HepG2 (cell line): Measurements from ENCODE around the gene KCNQ2. TPM values are rescaled to one million over a fixed set of nuclear protein-coding genes. Genes with fewer than 3 reads are reported as not detected.

Source experiments
- ATAC-seq: fragments of 200-7000 bp; cut with Tn5 transposase; 3 replicates; pipeline ENCODE4 v1.9.1; 2020; ENCODE audit warnings: mild to moderate bottlenecking, moderate library complexity
- BruUV-seq: library from RNA; stranded (reverse); fragments of 400-500 nt; replicated peaks from 2 replicates; lab custom pipeline; 2021; lab: Mats Ljungman, UMichigan
- CTCF ChIA-PET: fragments of 300-600 bp; formaldehyde crosslinking; extraction: SDS; loops from one replicate; lab custom pipeline; 2021; ENCODE audit warnings: low total read pairs, inconsistent platforms, low intra/inter-chr PET ratio; lab: Yijun Ruan, JAX
- POLR2A ChIA-PET: fragments of 350-600 bp; sonication (Branson Sonifier 250); formaldehyde crosslinking; loops from one replicate; lab custom pipeline; 2020; ENCODE audit warnings: antibody characterized with exemption, inconsistent platforms; lab: Yijun Ruan, JAX
- DNase-seq: peaks from one replicate; pipeline ENCODE4 v3.0.0-alpha.2; 2015; ENCODE audit warnings: low spot score
- FAIRE-seq: peaks from 3 replicates; lab custom pipeline; 2011; peaks lifted over from hg19 to GRCh38; lab: Jason Lieb, UNC
- H2AFZ ChIP-seq: one replicate; pipeline ENCODE4 v1.6.1; 2011; ENCODE audit warnings: low read length, inconsistent platforms
- H3K27ac ChIP-seq: fragments of 300-600 bp; 3 replicates; pipeline ENCODE4 v1.8.0; 2011; ENCODE audit warnings: mixed run types, mild to moderate bottlenecking, mixed read lengths, low read length, inconsistent platforms; ENCODE audit not compliant: insufficient read depth; ENCODE audit errors: extremely low read length
- H3K27me3 ChIP-seq, 2 experiments: fragments of 200-600 bp in 1 of 2; 2 replicates in 1 of 2; 3 replicates in 1 of 2; pipeline versions ENCODE4 v1.6.0 to v1.8.0; 2011; ENCODE audit warnings: low read length in 2 of 2, mild to moderate bottlenecking in 2 of 2, moderate library complexity in 2 of 2, inconsistent platforms in 1 of 2; ENCODE audit not compliant: insufficient read depth in 2 of 2, control insufficient read depth in 1 of 2
- H3K36me3 ChIP-seq, 2 experiments: fragments of 200-600 bp in 1 of 2; replicated peaks in 1 of 2; 2 replicates in 1 of 2; 3 replicates in 1 of 2; pipeline versions ENCODE4 v1.5.1 to v1.8.0; 2011; ENCODE audit warnings: low read length in 2 of 2, inconsistent platforms in 1 of 2; ENCODE audit not compliant: insufficient read depth in 2 of 2, control insufficient read depth in 1 of 2
- H3K4me1 ChIP-seq: 2 replicates; pipeline ENCODE4 v1.5.1; 2012; ENCODE audit warnings: low read length, inconsistent platforms; ENCODE audit not compliant: insufficient read depth
- H3K4me2 ChIP-seq: 2 replicates; pipeline ENCODE4 v1.6.0; 2011; ENCODE audit warnings: low read depth, low read length, inconsistent platforms
- H3K4me3 ChIP-seq, 3 experiments: fragments of 200-600 bp in 1 of 3; sonication (generic), shearing (Covaris generic) in 1 of 3; replicated peaks in 1 of 3; 2 replicates each; pipeline ENCODE4 v1.5.1; 2011 to 2016; ENCODE audit warnings: low read length in 3 of 3, inconsistent platforms in 2 of 3, low read depth in 2 of 3, mild to moderate bottlenecking in 2 of 3, control low read depth in 1 of 3, mixed read lengths in 1 of 3; ENCODE audit not compliant: insufficient read depth in 1 of 3
- H3K79me2 ChIP-seq: one replicate; pipeline ENCODE4 v1.6.1; 2011; ENCODE audit warnings: low read length, inconsistent platforms; ENCODE audit not compliant: insufficient read depth
- H3K9ac ChIP-seq: 2 replicates; pipeline ENCODE4 v1.6.0; 2011; ENCODE audit warnings: mild to moderate bottlenecking, low read depth, low read length, inconsistent platforms; ENCODE audit not compliant: insufficient read depth
- H3K9me3 ChIP-seq: 2 replicates; pipeline ENCODE4 v1.5.1; 2012; ENCODE audit warnings: mild to moderate bottlenecking, low read length
- H4K20me1 ChIP-seq: 2 replicates; pipeline ENCODE4 v1.6.0; 2011; ENCODE audit warnings: inconsistent platforms, mild to moderate bottlenecking, low read length, moderate library complexity; ENCODE audit not compliant: insufficient read depth
- EZH2 ChIP-seq: conservative IDR thresholded peaks from 2 replicates; pipeline ENCODE4 v1.6.1; 2012; ENCODE audit warnings: mild to moderate bottlenecking, low read depth, low read length, moderate library complexity
- NRL ChIP-seq: sonication (generic); formaldehyde crosslinking; IDR thresholded peaks from 2 replicates; pipeline ENCODE4 v1.5.0; 2020; ENCODE audit warnings: missing genetic modification reagents, mild to moderate bottlenecking, moderate library complexity, borderline replicate concordance
- ZKSCAN5 ChIP-seq: sonication (generic); formaldehyde crosslinking; IDR thresholded peaks from 2 replicates; pipeline ENCODE4 v1.5.1; 2020; ENCODE audit warnings: mild to moderate bottlenecking, missing genetic modification reagents
- ZNF432 ChIP-seq: sonication (generic); formaldehyde crosslinking; IDR thresholded peaks from 2 replicates; pipeline ENCODE4 v1.5.0; 2020; ENCODE audit warnings: missing genetic modification reagents, mild to moderate bottlenecking, borderline replicate concordance
- ZNF607 ChIP-seq: sonication (generic); formaldehyde crosslinking; IDR thresholded peaks from 2 replicates; pipeline ENCODE4 v1.5.1; 2020; ENCODE audit warnings: missing genetic modification reagents, mild to moderate bottlenecking, borderline replicate concordance
- ZNF782 ChIP-seq: sonication (generic); formaldehyde crosslinking; IDR thresholded peaks from 2 replicates; pipeline ENCODE4 v1.4.0; 2020; ENCODE audit warnings: missing genetic modification reagents, mild to moderate bottlenecking, borderline replicate concordance
- WGBS: methylation state at CpG from one replicate; pipeline ENCODE4 v1.1.6; 2017; ENCODE audit warnings: low lambda C conversion rate; 5-methylcytosine and 5-hydroxymethylcytosine counted together
- in situ Hi-C: cut with HindIII; loops from 2 replicates; pipeline ENCODE4 v1.10.0; 2017; ENCODE audit warnings: low pct_unique_long_range_greater_than_20kb; ENCODE audit not compliant: extremely low pct_ligation_motif_present
- intact Hi-C: fragments of 100-400 bp; cut with micrococcal nuclease; formaldehyde crosslinking; loops from one replicate; pipeline ENCODE4 v1.10.0; 2022; ENCODE audit not compliant: unreplicated experiment
- polyA plus RNA-seq, 8 experiments: library from polyadenylated mRNA; depleted of rRNA in 3 of 8; stranded (reverse) in 7 of 8; unstranded in 1 of 8; fragments of >200 nt; fragmentation: Illumina TruSeq in 4 of 8; extraction: Trizol in 4 of 8; gene quantifications; 2 replicates each; pipeline versions ENCODE4 v1.2.1 to v1.2.3, GENCODE V29; 2011 to 2016; ENCODE audit warnings: low read depth in 4 of 8, missing spikeins in 1 of 8, mixed read lengths in 1 of 8; ENCODE audit not compliant: insufficient read depth in 1 of 8
- total RNA-seq, 5 experiments: library from RNA; depleted of rRNA; stranded (reverse); fragments of >200 nt; fragmentation: Illumina TruSeq; extraction: Trizol; gene quantifications; 2 replicates each; pipeline ENCODE4 v1.2.3, GENCODE V29; 2016; ENCODE audit warnings: low read depth in 1 of 5

Gene KCNQ2
- total and polyA plus RNA-seq, 2 of the 13 experiments (the other 11 are each of a cell fraction or from before 2014, with no cell fraction given), result not detected

- ChIA-PET CTCF (no interaction called here), POLR2A (interaction anchor here (0.6 kb wide), 1 partner anchor 865 kb away, joined by 3 read pairs; no protein-coding TSS in a partner anchor)
- Histone ChIP-seq H3K27ac (no peak overlapping the region), H3K4me2 (no peak overlapping the region), H3K9me3 (no peaks in the 10 kb centered on the region), H2AFZ (no peak overlapping the region), H3K36me3 (no peaks in the 10 kb centered on the region; a peak in 1 of 5 replicates), H3K79me2 (no peaks in the 10 kb centered on the region), H4K20me1 (peaks cover 18% of the 10 kb centered on the region; the same call in 1 of the 2 replicates), H3K27me3 (peaks cover 24 to 83% of the 10 kb centered on the region in 2 experiments), H3K4me1 (peaks cover 54% of the 10 kb centered on the region), H3K4me3 (no peak overlapping the region), H3K9ac (no peak overlapping the region)
- in situ Hi-C loops, result no loop called here
- ATAC-seq (no peak), DNase-seq (no peak), FAIRE-seq (no peak)
- no TSS peak for BruUV-seq
- 30% methylated on average over 16 of the region's 20 CpGs for WGBS
- intact Hi-C loops, result no loop called here
- TF ChIP-seq ZNF782 (CRISPR knock-in tag) (no peak), EZH2 (0 out of 2 replicates have a peak, but pooled peaks have one; percentile 43), ZKSCAN5 (CRISPR knock-in tag) (0 out of 2 replicates have a peak, but pooled peaks have one; percentile 53), ZNF432 (CRISPR knock-in tag) (peak; percentile 24; the same call in 1 of the 2 replicates), NRL (CRISPR knock-in tag) (0 out of 2 replicates have a peak, but pooled peaks have one; percentile 19), ZNF607 (CRISPR knock-in tag) (no peak)
- TF ChIP-seq, all 625 proteins: peak for 4
These were observed 107.5 kb downstream of the KCNQ2 start for GRCh38 chr20:63364801-63365585.
